Glomerular visceral epithelial cell (primary cell): ENCODE results near the gene PIMREG.

ENCODE experiments used
- DNase-seq: peaks from one replicate; pipeline ENCODE4 v3.0.0-alpha.2; 2016; ENCODE audit errors: extremely low spot score

PIMREG gene

DNA sequence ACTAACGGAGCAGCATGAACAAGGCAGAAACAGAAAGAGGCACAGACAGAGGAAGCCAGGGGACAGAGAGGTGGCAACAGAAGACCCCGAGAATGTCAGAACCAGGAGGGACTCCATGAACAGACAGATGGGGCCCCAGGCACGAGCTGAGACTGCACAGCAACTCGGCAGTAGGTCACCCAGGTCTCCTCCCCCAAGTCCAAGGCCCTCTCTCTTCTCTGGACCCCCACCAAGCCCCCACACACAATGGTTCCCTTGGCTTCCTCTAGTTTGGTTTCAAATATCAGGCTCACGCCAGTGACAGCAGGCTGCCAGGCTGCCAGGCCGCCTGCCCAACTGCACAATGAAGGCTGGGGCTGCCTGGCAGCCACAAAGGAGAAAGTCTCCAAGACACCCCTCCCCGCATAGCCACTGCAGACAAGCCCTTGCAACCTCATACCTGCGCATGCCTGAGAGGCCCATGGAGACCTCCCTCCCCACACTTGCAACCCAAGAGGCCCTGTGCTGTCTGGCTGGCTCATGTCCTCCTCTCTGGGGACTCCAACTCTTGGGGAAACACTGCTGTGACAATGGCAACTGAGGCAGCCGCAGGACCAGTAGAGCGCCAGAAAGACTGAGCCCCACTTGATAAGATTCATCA lies 54.8 kb downstream of the PIMREG start:
- no peak for DNase-seq
